Naive thymus-derived CD4-positive, alpha-beta T cell (primary cell): Measurements from ENCODE around the gene MEOX1. TPM values are rescaled to one million over a fixed set of nuclear protein-coding genes. Genes with fewer than 3 reads are reported as not detected.

Experiments used
- ATAC-seq: fragments of 150-1000 bp; cut with Tn5 transposase; 2 replicates; pipeline ENCODE4 v1.10.0; 2021; ENCODE audit warnings: mild to moderate bottlenecking, moderate library complexity
- CTCF ChIA-PET: fragments of 350-600 bp; sonication (Branson Sonifier 250); formaldehyde crosslinking; loops from one replicate; lab custom pipeline; 2021; ENCODE audit warnings: antibody characterized with exemption; lab: Charles Lee
- POLR2A ChIA-PET: fragments of 350-600 bp; sonication (Branson Sonifier 250); formaldehyde crosslinking; loops from one replicate; lab custom pipeline; 2021; ENCODE audit warnings: antibody characterized with exemption, inconsistent platforms; lab: Charles Lee
- DNase-seq, 9 donors: peaks; one replicate each; pipeline versions ENCODE4 v3.0.0 to v3.0.0-alpha.2; 2020 to 2022; ENCODE audit warnings: mixed read lengths in 1 of 9
- H3K27ac ChIP-seq: one replicate; pipeline ENCODE4 v1.7.0; 2013; ENCODE audit warnings: mild to moderate bottlenecking, low read depth, low read length, moderate library complexity
- H3K27me3 ChIP-seq, 2 donors: one replicate each; pipeline ENCODE4 v1.7.0; 2013; ENCODE audit warnings: low read length in 2 of 2, mild to moderate bottlenecking in 2 of 2, moderate library complexity in 2 of 2; ENCODE audit not compliant: control insufficient read depth in 2 of 2, insufficient read depth in 2 of 2
- H3K36me3 ChIP-seq, 3 experiments: 1 replicate in 2 of 3; 2 replicates in 1 of 3; pipeline ENCODE4 v1.7.0; 2013; ENCODE audit warnings: low read length in 3 of 3, mild to moderate bottlenecking in 3 of 3, moderate library complexity in 1 of 3; ENCODE audit not compliant: insufficient read depth in 3 of 3, control insufficient read depth in 2 of 3
- H3K4me1 ChIP-seq, 2 donors: one replicate each; pipeline ENCODE4 v1.7.0; 2013; ENCODE audit warnings: low read length in 2 of 2, mild to moderate bottlenecking in 2 of 2, moderate library complexity in 1 of 2; ENCODE audit not compliant: control insufficient read depth in 2 of 2, insufficient read depth in 2 of 2
- H3K4me3 ChIP-seq: 2 replicates; pipeline ENCODE4 v1.7.0; 2013; ENCODE audit warnings: mild to moderate bottlenecking, low read length
- H3K9me3 ChIP-seq, 3 experiments: 1 replicate in 2 of 3; 2 replicates in 1 of 3; pipeline ENCODE4 v1.7.0; 2013; ENCODE audit warnings: low read length in 3 of 3; ENCODE audit not compliant: control insufficient read depth in 2 of 3
- H3K27ac Mint-ChIP-seq, 9 donors: one replicate each; pipeline ENCODE4 v1.8.0; 2020 to 2022; ENCODE audit warnings: mixed read lengths in 9 of 9, mild to moderate bottlenecking in 8 of 9, moderate library complexity in 5 of 9, inconsistent platforms in 2 of 9
- H3K27me3 Mint-ChIP-seq, 5 donors: one replicate each; pipeline ENCODE4 v1.8.0; 2021 to 2022; ENCODE audit warnings: mixed read lengths in 5 of 5, mild to moderate bottlenecking in 1 of 5
- H3K36me3 Mint-ChIP-seq, 5 donors: one replicate each; pipeline ENCODE4 v1.8.0; 2020 to 2022; ENCODE audit warnings: mixed read lengths in 5 of 5, mild to moderate bottlenecking in 3 of 5, inconsistent platforms in 1 of 5
- H3K4me1 Mint-ChIP-seq, 7 donors: one replicate each; pipeline ENCODE4 v1.8.0; 2020 to 2022; ENCODE audit warnings: mixed read lengths in 7 of 7, mild to moderate bottlenecking in 3 of 7, inconsistent platforms in 1 of 7
- H3K4me3 Mint-ChIP-seq, 10 donors: one replicate each; pipeline ENCODE4 v1.8.0; 2020 to 2022; ENCODE audit warnings: mild to moderate bottlenecking in 10 of 10, mixed read lengths in 10 of 10, moderate library complexity in 6 of 10, inconsistent platforms in 2 of 10
- H3K9me3 Mint-ChIP-seq, 11 donors: one replicate each; pipeline ENCODE4 v1.8.0; 2020 to 2022; ENCODE audit warnings: mixed read lengths in 11 of 11, mild to moderate bottlenecking in 4 of 11, inconsistent platforms in 1 of 11, moderate library complexity in 1 of 11
- intact Hi-C, 2 donors: fragments of 100-400 bp; cut with micrococcal nuclease; formaldehyde crosslinking; loops; one replicate each; pipeline ENCODE4 v1.15.1; 2023
- polyA plus RNA-seq, 2 donors: library from polyadenylated mRNA; unstranded; fragments of 300-500 nt; fragmentation: Illumina TruSeq; gene quantifications; one replicate each; pipeline ENCODE4 v1.2.3, GENCODE V29; 2021
- total RNA-seq, 6 experiments: library from RNA in 5 of 6; stranded (reverse) in 5 of 6; gene quantifications; 1 replicate in 5 of 6; 2 replicates in 1 of 6; pipeline ENCODE4 v1.2.3 and lab custom pipeline; 2021 to 2026

Gene MEOX1
- total and polyA plus RNA-seq, 7 experiments from 2014 or later: 0.37 to 2.5 (median 0.54) TPM

- H3K36me3 ChIP-seq: no peaks in the 10 kb centered on the region
- no peak overlapping the region for H3K27ac Mint-ChIP-seq
- H3K36me3 Mint-ChIP-seq: no peaks in the 10 kb centered on the region
- DNase-seq (no peak), ATAC-seq (no peak)
- ChIA-PET CTCF (no interaction called here), POLR2A (no interaction called here)
- no peaks in the 10 kb centered on the region for H3K9me3 Mint-ChIP-seq
- no peaks in the 10 kb centered on the region for H3K4me1 ChIP-seq
- no peak overlapping the region for H3K4me3 Mint-ChIP-seq
- peaks cover 0 to 9% (median 0%) of the 10 kb centered on the region in 5 donors for H3K27me3 Mint-ChIP-seq
- no peaks in the 10 kb centered on the region for H3K27me3 ChIP-seq
- H3K4me1 Mint-ChIP-seq: no peaks in the 10 kb centered on the region
- intact Hi-C loops: no loop called here
- H3K9me3 ChIP-seq: no peaks in the 10 kb centered on the region
- no peak overlapping the region for H3K4me3 ChIP-seq
- H3K27ac ChIP-seq: no peak overlapping the region
Measured at GRCh38 chr17:43598357-43599045, 63.2 kb downstream of the MEOX1 start.

DNA sequence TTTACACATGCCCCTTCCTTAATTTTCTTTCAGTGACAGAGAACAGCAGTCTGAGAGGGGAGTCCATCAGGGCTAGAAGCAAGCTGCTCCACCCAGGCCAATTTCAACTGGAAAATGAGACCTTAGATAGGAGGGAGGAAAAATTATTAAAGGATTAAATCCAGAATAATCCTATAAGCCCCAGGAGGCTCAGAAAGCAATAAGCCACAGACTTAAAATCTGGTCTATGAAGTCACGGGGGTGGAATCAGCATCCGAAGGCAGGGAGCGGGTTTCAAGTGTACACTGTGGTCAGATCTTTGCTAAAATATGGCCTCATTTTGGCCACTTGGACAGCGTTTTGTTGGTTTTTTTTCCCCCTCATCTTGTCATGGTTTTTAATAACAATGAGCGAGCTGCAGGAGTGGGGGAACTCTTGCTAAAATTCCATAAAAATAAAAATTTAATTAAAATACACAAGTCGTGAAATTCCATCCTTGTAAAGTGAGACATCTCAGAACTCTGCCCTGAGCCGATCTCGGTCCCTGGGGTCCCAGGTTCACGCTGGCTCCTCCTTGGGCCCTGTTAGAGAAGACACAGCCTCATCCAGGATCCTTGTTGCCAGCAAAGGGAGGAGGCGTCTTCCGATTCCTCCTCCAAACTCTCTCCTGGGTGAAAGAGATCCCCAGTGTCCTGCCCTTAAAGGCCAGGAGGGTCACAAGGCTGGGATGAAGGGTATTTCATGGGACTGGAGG, 63.9 kb downstream of the MEOX1 start:
- Histone ChIP-seq H3K4me3 (no peak overlapping the region), H3K27ac (no peak overlapping the region), H3K9me3 (no peaks in the 10 kb centered on the region), H3K27me3 (no peaks in the 10 kb centered on the region), H3K36me3 (no peaks in the 10 kb centered on the region), H3K4me1 (no peaks in the 10 kb centered on the region)
- ChIA-PET CTCF (no interaction called here), POLR2A (no interaction called here)
- H3K36me3 Mint-ChIP-seq: no peaks in the 10 kb centered on the region
- no peaks in the 10 kb centered on the region for H3K4me1 Mint-ChIP-seq
- intact Hi-C loops: no loop called here
- H3K27ac Mint-ChIP-seq: no peak overlapping the region
- H3K4me3 Mint-ChIP-seq: no peak overlapping the region
- no peaks in the 10 kb centered on the region for H3K9me3 Mint-ChIP-seq
- H3K27me3 Mint-ChIP-seq: peaks cover 0 to 9% (median 0%) of the 10 kb centered on the region in 5 donors
- DNase-seq (no peak), ATAC-seq (no peak)

- H3K36me3 Mint-ChIP-seq: no peaks in the 10 kb centered on the region
- intact Hi-C loops: no loop called here
- no peak overlapping the region for H3K27ac ChIP-seq
- DNase-seq (no peak), ATAC-seq (no peak)
- peaks cover 0 to 6% (median 0%) of the 10 kb centered on the region in 5 donors for H3K27me3 Mint-ChIP-seq
- CTCF ChIA-PET: no interaction called here
- H3K9me3 ChIP-seq: no peaks in the 10 kb centered on the region
- no peaks in the 10 kb centered on the region for H3K36me3 ChIP-seq
- H3K4me3 Mint-ChIP-seq: no peak overlapping the region
- POLR2A ChIA-PET: no interaction called here
- no peaks in the 10 kb centered on the region for H3K9me3 Mint-ChIP-seq
- H3K4me1 Mint-ChIP-seq: no peaks in the 10 kb centered on the region
- no peak overlapping the region for H3K27ac Mint-ChIP-seq
- H3K4me1 ChIP-seq: no peaks in the 10 kb centered on the region
- no peak overlapping the region for H3K4me3 ChIP-seq
- H3K27me3 ChIP-seq: no peaks in the 10 kb centered on the region
Measured at GRCh38 chr17:43595466-43595865, 66.3 kb downstream of the MEOX1 start.

- ATAC-seq (no peak), DNase-seq (no peak)
- H3K27me3 ChIP-seq: no peaks in the 10 kb centered on the region
- H3K27ac ChIP-seq: no peak overlapping the region
- no peaks in the 10 kb centered on the region for H3K4me1 ChIP-seq
- H3K9me3 ChIP-seq: no peaks in the 10 kb centered on the region
- Mint-ChIP-seq H3K27ac (no peak overlapping the region), H3K9me3 (peaks cover 0 to 2% (median 0%) of the 10 kb centered on the region in 11 donors), H3K4me3 (no peak overlapping the region), H3K27me3 (peaks cover 0 to 2% (median 0%) of the 10 kb centered on the region in 5 donors), H3K36me3 (no peaks in the 10 kb centered on the region), H3K4me1 (no peaks in the 10 kb centered on the region)
- ChIA-PET POLR2A (interaction anchor here (0.6 kb wide), 1 partner anchor 1734 kb away, joined by 3 read pairs; no protein-coding TSS in a partner anchor), CTCF (interaction anchor here (0.7 kb wide), 1 partner anchor 17 kb away, joined by 3 read pairs; no protein-coding TSS in a partner anchor)
- intact Hi-C loops: no loop called here
- H3K36me3 ChIP-seq: no peaks in the 10 kb centered on the region
- no peak overlapping the region for H3K4me3 ChIP-seq
Measured at GRCh38 chr17:43591779-43592562, 69.8 kb downstream of the MEOX1 start.

DNA sequence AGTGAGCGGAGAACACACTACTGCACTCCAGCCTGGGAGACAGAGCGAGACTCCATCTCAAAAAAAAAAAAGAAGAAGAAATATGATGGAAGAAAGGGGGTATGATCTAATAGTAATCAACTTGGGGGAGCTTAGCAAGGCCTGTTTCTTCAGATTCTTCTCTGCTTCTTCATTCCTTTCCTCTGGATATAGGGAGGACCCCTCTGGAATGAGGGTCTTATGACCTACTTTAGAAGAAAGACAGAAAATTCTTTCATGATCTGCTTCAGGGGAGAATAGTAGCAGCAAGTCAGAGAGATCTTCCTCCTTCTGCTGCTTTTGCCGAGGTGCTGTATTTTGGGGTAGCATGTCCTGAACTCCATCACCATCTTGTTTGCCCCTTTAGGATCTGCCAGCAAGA, 70.7 kb downstream of the MEOX1 start:
- ATAC-seq (no peak), DNase-seq (no peak)
- H3K9me3 Mint-ChIP-seq: peaks cover 0 to 2% (median 0%) of the 10 kb centered on the region in 11 donors
- intact Hi-C loops: no loop called here
- POLR2A ChIA-PET: no interaction called here
- Histone ChIP-seq H3K4me3 (no peak overlapping the region), H3K27me3 (no peaks in the 10 kb centered on the region), H3K4me1 (no peaks in the 10 kb centered on the region), H3K9me3 (no peaks in the 10 kb centered on the region), H3K27ac (no peak overlapping the region), H3K36me3 (no peaks in the 10 kb centered on the region)
- H3K36me3 Mint-ChIP-seq: no peaks in the 10 kb centered on the region
- no peak overlapping the region for H3K27ac Mint-ChIP-seq
- H3K4me1 Mint-ChIP-seq: no peaks in the 10 kb centered on the region
- H3K4me3 Mint-ChIP-seq: no peak overlapping the region
- peaks cover 0 to 2% (median 0%) of the 10 kb centered on the region in 5 donors for H3K27me3 Mint-ChIP-seq
- CTCF ChIA-PET: interaction anchor here (0.8 kb wide), 1 partner anchor 14 kb away, joined by 3 read pairs; no protein-coding TSS in a partner anchor
